Epithelial cell of proximal tubule (primary cell): ENCODE measurements around the gene ZNF213. TPM values are rescaled to one million over a fixed set of nuclear protein-coding genes. Genes with fewer than 3 reads are reported as not detected.

Experiments used
- DNase-seq: peaks from one replicate; pipeline ENCODE4 v3.0.0-alpha.2; 2011; ENCODE audit warnings: low read depth
- H3K4me3 ChIP-seq: 2 replicates; pipeline ENCODE4 v1.5.1; 2011; ENCODE audit warnings: low read depth, mild to moderate bottlenecking, low read length
- total RNA-seq: library from RNA; depleted of rRNA; stranded (reverse); fragments of >200 nt; gene quantifications from 2 replicates; pipeline ENCODE4 v1.2.3, GENCODE V29; 2015
- TF ChIP-seq, protein P1 (sequence below): conservative IDR thresholded peaks from 2 replicates; pipeline ENCODE4 v1.5.1; 2012; ENCODE audit warnings: low read depth, mild to moderate bottlenecking, low read length

Gene ZNF213
- total RNA-seq, 1 donor from 2014 or later: 2.4 TPM

GRCh38 chr16:3149630-3150345 is 15.0 kb downstream of the ZNF213 start:
- DNase-seq: no peak
- peak overlapping the region; percentile 90 for H3K4me3 ChIP-seq
- TF ChIP-seq, protein P1, sequence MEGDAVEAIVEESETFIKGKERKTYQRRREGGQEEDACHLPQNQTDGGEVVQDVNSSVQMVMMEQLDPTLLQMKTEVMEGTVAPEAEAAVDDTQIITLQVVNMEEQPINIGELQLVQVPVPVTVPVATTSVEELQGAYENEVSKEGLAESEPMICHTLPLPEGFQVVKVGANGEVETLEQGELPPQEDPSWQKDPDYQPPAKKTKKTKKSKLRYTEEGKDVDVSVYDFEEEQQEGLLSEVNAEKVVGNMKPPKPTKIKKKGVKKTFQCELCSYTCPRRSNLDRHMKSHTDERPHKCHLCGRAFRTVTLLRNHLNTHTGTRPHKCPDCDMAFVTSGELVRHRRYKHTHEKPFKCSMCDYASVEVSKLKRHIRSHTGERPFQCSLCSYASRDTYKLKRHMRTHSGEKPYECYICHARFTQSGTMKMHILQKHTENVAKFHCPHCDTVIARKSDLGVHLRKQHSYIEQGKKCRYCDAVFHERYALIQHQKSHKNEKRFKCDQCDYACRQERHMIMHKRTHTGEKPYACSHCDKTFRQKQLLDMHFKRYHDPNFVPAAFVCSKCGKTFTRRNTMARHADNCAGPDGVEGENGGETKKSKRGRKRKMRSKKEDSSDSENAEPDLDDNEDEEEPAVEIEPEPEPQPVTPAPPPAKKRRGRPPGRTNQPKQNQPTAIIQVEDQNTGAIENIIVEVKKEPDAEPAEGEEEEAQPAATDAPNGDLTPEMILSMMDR: peak; percentile 48

- H3K4me3 ChIP-seq: peak overlapping the region; percentile 90
- DNase-seq: peak; percentile 64
- TF ChIP-seq, protein P1: no peak
Measured at GRCh38 chr16:3150346-3151218, 15.8 kb downstream of the ZNF213 start.

GRCh38 chr16:3152027-3152276 is 17.1 kb downstream of the ZNF213 start:
- TF ChIP-seq, protein P1: no peak
- H3K4me3 ChIP-seq: peak overlapping the region; percentile 49
- DNase-seq: no peak

DNA sequence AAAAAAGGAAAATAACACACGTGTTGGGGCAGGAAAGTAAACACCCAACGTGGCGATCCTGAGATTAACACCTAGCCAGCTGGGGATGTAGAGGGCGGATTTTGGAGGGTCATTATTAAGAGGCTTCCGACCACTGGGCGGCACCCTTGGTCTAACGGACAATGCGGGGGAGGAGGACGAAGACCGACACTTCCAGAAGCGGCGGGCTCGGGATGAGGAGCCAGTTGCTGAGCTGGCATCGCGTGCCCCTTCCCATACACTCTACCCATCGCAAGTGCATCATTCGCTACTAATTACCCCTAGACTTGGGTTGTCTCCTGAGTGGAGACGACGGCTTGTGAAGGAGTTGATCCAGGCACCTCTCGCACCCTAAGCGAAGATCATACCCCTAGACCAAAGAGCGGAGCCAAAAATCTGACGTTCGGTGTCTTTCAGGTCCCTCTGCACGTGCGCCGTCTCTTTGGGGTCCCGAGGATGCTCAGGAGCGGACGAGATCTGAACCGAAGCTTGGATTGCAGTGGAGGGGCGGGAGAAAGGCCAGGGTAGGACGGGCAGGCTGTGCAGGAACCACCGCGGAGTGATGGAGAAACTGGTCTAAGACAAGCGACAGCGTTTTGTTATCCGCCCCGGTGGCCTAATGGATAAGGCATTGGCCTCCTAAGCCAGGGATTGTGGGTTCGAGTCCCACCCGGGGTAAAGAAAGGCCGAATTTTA is 17.6 kb downstream of the ZNF213 start:
- TF ChIP-seq, protein P1: peak; percentile 47
- peak overlapping the region; percentile 49 for H3K4me3 ChIP-seq
- no peak for DNase-seq

GRCh38 chr16:3152991-3153368 is 18.2 kb downstream of the ZNF213 start:
- TF ChIP-seq, protein P1: no peak
- no peak overlapping the region for H3K4me3 ChIP-seq
- peak; percentile 57 for DNase-seq

- no peak overlapping the region for H3K4me3 ChIP-seq
- no peak for DNase-seq
- TF ChIP-seq, protein P1: no peak
Measured at GRCh38 chr16:3155181-3155580, 20.4 kb downstream of the ZNF213 start.
